GM19238 (cell line): ENCODE results near the gene IGSF8.
A peak's percentile ranks its signal among the peaks of the same experiment; 100 is the strongest.
"Not testable (repeated sequence)": the region's sequence is repeated elsewhere in the genome, so short reads cannot be mapped to it uniquely, and the experiment has no call there.

Source experiments
- DNase-seq: peaks from one replicate; pipeline ENCODE4 v3.0.0; 2011; ENCODE audit warnings: low spot score; ENCODE audit not compliant: insufficient read length

Gene IGSF8

DNA sequence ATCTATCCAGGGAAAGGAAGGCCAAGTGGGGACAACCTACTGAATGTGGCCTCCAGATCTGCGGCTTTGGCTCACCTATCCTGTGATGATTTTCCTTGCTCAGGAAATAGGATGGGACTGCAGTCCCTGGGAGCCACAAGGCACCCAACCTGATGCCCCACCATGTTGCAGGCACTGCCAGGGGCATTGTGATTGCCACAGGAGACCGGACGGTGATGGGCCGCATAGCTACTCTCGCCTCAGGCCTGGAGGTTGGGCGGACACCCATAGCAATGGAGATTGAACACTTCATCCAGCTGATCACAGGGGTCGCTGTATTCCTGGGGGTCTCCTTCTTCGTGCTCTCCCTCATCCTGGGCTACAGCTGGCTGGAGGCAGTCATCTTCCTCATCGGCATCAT, 29.0 kb upstream of the IGSF8 start:
- DNase-seq, result no peak

DNA sequence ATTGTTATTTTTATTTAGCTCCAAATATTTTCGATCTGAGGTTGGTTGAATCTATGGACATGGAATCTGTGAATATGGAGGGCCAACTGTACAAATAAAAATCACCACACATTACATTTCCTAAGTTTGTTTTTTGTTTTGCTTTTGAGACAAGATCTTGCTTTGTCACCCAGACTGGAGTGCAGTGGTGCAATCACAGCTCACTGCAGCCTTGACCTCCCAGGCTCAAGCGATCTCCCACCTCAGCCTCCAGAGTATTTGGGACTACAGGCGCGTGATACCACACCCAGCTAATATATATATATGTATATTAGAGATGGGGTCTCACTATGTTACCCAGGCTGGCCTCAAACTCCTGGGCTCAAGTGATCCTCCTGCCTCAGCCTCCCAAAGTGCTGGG, 27.9 kb upstream of the IGSF8 start:
- DNase-seq, result not testable (repeated sequence)

DNA sequence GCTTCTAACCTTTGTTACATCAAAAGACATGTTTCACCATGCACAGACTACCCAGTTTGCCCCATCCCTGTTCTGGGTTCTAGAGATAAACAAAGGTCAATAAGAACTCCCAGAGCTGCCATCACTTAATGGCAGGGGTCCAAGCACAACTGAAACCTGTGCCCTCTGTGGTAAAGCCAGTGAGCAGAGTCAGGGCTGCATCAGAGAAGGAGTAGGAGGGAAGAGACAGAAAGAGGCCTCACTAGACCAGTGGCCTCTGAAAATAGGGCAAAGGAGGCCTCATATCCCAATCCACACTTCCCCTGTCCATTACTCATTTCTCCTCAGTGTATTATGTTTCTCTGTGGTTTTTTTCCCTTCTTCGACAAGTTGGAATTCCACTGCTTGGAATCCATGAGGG, 27.3 kb upstream of the IGSF8 start:
- DNase-seq, result no peak

DNA sequence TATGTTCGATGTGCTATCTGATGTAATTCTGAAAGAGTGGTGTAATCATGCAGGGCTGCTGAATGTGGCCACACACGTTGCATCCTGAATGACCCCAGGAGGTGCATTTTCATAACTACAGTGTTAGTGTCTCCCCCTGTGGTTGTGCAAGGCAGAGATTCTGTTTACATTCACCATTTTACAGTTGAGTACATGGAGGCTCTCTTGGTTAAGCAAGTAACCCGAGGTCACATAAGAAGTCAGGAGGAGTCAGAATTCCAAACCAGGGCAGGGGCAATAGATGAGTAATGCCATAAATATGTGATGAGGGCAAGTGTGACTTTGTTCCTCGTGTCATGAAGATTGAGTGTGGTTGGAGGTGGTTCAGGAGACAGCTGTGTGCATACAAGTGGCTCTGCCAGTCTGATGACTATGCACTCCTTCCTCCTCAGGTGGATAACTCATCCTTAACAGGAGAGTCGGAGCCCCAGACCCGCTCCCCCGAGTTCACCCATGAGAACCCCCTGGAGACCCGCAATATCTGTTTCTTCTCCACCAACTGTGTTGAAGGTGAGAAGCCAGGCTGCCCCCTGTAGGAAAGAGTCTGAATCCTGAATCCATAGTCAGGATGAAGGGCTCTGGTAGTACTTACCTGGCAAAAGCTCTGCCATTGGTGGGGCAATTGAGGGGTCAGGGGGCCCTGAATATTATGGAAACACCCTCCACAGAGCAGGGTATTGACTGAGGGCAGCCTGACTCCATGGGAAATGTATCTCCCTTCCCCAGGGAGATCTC, 26.5 kb upstream of the IGSF8 start:
- no peak for DNase-seq

DNA sequence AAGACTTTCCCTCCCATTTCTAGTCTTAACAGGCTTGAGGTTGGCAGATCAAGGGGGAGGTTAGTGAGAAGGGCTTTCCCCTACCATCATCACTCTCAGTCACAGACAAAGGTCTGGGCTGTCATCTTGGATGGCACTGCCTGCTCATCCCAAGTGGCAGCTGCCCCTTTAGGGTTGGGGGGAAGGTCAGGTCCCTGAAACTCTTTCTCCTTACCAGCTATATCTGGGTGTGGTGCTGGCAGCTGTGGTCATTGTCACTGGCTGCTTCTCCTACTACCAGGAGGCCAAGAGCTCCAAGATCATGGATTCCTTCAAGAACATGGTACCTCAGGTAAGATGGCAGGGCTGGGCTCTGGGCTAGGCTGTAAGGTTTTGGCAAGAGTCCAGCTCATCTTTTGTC, 25.3 kb upstream of the IGSF8 start:
- no peak for DNase-seq

DNA sequence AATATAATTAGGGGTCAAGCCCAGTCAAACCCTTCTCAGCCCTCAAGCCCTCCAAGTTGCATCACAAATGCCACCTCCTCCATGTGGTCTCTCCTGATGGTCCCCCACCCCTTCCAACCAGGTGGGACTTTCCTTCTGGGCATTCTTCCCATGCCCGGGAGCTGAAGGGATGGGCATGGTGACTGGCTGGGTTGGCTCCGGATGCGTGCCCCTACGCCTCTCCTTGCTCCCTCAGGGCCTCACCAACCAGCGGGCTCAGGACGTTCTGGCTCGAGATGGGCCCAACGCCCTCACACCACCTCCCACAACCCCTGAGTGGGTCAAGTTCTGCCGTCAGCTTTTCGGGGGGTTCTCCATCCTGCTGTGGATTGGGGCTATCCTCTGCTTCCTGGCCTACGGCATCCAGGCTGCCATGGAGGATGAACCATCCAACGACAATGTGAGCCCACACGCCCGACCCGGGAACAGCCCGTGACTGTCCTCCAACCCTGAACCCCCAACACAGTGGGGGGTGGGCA, 24.6 kb upstream of the IGSF8 start:
- DNase-seq, result no peak

DNA sequence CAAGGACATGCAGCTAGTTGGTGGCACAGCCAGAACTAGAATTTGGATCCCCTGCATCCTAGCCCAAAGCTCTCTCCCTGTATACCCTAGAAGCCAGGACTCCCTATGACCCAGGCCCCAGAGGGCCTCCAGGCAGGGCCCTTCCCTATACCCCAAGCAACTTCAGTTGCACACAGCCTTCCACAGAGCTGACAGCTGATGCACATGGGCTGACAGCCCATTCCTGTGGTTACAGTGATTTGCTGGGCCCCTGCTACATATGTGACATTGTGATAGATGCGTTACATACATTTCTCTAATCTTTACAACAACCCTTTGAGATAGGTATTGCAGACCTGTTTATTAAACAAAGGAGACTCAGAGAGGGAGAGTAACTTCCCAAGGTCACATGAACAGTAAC, 23.0 kb upstream of the IGSF8 start:
- no peak for DNase-seq

DNA sequence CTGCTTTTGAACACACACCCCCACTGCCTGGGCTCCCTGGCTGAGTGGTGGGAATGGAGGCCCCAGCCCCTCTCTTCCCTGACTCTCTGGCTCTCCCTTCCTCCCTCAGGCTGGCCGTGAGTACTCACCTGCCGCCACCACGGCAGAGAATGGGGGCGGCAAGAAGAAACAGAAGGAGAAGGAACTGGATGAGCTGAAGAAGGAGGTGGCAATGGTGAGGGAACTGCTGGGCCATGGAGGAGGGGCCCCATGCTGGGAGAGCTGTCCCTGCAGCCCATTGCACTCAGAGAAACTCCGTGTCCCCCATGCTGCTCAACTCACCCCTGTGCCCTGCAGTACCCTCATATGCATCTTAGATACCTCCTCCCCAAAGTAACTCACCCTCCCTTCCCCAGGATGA, 22.4 kb upstream of the IGSF8 start:
- DNase-seq, result no peak

DNA sequence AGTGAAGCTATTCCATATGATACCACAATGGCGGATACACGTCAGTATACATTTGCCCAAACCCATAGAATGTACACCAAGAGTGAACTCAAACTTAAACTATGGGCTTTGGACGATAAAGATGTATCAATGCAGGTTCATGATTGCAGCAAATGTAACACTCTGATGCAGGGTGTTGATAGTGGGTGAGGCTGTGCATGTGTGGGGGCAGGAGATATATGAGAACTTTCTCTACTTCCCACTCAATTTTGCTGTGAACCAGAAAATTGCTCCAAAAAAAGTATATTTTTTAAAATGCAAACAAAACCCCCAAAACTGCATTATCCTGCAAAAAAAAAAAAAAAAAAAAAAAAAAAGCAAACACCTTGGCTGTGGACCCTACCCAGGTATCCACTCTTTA, 20.5 kb upstream of the IGSF8 start:
- DNase-seq, result no peak

DNA sequence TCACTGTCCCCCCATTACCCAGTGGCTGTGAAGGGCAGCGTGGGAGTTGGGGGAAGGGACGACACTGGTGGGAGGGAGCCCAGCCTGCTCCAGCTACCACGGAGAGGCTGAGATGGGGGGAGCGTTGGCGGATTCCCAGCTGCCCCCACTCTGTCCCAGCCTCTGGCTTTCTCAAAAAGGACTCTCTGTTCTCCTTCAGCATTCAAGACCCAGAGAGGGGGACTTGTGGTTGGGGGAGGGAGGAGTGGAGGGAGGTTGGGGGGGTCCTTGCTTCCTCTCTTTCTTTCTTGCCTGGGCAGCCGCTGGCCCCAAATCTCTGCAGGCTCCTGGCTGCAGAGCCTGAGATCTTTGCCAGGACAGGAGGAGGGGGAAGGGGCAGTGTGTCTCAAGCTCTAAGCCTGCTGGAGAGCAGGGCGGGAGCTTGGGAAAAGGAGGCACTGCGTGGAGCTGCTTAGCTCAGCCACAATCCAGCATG, 19.3 kb upstream of the IGSF8 start:
- no peak for DNase-seq

DNA sequence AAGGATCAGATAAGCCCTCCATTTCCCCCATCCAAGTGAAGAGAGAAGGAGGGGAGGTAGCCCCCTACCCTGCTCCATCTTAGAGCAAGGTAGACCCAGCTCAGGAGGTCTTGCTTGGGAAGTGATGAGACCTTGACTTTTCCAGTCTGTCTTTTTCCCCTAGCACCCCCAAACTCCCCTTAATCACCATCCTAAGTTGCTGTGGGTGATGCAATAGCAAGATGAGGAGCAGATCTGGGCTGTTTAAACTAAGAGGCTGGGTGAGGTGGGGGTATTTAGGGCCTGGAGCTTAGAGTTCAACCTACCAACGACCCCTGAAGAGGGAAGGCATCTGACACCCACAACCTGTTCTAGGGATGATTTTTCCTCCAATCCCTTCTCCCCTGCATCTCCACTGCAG, 18.9 kb upstream of the IGSF8 start:
- DNase-seq, result no peak

DNA sequence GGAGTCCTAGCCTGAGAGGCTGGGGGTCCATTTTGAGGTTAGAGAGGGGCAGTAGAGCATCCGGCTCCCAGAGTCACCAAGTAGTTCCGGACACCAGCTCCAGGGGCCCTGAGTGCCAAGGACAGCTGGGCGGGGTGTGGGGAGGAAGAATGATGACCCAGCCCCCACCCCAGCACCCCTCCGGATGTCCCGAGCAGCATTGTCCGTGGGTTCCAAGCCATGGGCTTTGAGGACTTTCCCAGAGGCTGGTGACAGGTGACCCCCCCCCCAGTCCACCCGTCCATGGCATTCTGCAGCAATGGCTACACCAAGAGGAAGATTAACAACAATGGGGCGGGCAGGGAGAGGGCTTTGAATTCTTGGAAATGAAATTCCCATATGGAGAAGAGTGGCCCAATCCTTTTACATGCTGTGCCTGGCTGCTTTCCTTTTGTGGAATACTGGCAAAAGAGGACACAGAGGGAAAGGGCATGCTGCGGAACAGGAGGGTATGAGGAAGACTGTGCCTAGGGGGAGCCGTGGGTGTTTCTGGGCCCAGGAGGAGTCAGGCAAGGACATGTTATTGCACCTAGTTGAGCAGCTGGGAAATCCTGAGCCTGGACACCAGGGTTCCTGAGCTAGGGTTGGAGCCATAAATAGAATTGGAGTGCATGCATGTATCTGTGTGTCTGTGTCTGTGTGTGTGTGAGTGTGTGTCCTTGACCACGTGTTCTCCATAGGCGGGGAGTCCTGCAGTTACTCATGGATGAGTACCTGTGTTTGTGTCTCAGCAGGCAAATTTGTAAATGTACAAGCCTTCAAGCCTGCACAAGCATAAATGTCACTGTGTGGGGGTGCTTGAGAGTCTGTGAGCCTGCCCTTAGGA, 18.1 kb upstream of the IGSF8 start:
- no peak for DNase-seq

DNA sequence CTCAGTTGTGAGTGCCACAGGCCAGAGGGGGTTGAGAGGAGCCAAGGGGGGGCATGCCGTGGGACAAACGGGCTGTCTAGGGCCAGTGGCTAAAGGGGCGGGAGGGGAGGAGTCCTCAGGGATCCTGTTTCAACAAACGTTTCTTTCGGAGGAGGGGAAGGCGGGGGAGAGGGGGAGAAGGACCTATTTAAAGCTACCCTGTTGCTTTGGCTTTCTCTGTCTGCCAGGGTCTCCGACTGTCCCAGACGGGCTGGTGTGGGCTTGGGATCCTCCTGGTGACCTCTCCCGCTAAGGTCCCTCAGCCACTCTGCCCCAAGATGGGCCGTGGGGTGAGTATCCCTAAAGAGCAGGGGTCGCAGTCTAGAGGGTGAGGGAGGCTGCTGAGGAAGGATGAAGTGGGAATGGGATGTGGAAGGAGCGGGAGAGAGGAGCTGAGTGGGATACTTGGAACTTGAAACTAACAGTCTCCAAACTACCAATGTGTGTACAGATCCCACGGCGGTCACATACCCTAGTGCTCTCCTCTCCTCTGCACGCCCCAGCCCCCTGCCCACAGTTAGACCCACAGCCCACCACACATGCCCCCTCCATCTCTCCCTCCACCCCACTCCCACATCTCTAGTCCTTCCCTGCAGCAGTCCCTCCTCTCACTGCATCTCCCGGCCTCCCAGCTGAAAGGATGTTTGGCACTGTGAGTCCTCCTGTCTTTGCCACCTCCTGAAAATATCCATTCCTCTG, 17.3 kb upstream of the IGSF8 start, which contains the start of gene ATP1A2:
Gene ATP1A2, plus strand, starts transcription at position 215 of the 738 bp plus-strand sequence. Its CDS starts 103 bp downstream, at position 318.
- DNase-seq, result no peak

DNA sequence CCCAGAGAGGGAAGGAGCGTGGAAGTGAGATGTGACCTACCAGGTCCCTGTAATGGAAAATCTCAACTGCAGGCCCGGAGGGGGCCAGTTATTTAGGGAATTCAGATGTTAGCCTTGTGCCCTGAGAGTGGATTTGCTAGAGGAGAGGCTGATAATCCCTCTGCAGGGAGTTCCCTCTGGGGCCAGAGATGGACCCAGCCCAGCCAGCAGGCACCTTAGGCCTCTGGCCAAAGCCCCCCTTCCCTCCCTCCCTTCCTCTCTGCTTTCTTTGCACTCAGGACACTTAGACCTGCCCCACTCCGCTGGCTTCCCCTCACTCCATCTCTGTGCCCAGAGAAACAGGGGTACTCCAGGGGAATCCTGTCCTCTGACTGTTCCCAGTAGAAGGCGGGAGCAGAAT, 15.7 kb upstream of the IGSF8 start:
- no peak for DNase-seq

DNA sequence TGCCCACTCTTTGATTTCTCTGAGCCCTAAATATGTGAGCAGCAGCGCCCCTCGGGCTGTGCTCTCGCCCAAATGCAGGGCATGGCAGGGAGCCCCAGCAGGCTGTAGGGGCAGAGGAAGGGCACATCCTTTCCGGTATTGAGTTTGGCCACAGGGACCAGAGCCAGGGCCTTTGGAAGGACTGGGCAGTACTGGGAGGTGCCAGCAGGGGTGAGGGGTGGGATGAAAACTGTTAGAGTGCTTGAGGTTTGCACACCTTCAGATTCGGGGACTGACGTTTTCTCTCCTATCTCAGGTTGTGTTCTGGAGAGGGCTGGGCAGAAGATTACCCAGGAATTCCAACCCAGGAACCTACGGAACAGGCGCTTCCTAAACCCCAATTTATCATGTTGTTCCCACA, 15.0 kb upstream of the IGSF8 start:
- no peak for DNase-seq

DNA sequence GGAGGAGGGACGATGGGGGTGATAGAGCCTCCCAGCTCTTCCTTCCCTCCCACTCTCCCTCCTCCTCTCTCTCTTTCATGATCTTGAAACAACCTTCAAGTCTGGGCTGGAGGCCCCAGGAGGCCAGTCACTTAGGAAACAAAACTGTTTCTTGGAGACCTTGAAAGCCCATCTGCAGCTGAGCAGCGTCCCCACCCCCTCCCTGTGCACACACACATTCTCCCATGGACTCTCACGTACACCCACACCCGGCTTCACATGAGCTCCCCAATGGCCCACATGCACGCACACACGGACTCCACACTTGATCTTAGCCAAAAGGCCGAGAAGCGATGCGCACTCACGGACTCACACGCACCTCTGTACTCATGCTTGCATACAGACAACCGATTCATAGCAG, 13.9 kb upstream of the IGSF8 start:
- no peak for DNase-seq

DNA sequence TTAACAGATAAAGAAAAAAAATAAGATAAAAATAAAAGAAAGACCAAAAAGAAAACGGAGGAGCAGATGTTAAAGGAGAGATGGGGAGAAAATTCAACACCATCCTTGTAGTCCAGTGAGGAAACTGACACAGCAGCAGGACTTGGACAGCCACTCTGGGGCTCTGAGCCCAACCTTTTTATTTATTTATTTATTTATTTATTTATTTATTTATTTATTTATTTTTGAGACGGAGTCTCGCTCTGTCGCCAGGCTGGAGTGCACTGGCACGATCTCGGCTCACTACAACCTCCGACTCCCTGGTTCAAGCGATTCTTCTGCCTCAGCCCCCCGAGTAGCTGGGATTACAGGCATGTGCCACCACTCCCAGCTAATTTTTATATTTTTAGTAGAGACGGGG, 13.0 kb upstream of the IGSF8 start:
- DNase-seq, result not testable (repeated sequence)

DNA sequence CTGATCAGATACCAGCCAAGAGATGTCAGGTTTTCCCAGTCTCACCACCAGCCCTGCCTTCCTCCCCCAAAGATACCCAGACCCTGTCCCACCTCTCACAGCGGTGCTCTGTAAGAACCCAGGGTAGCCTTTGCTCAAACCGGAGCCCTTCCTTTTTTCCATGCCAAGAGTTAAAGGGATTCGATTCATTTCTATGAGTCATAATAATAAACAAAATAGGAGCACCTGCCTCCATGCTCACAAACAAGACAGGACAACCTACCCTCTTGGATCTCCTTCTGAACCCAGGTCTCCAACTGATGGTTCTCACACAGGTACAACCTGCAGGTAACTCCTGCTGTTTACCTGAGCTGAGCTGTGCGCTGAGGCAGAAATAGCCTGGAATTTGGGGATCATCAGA, 11.3 kb upstream of the IGSF8 start:
- DNase-seq, result no peak

DNA sequence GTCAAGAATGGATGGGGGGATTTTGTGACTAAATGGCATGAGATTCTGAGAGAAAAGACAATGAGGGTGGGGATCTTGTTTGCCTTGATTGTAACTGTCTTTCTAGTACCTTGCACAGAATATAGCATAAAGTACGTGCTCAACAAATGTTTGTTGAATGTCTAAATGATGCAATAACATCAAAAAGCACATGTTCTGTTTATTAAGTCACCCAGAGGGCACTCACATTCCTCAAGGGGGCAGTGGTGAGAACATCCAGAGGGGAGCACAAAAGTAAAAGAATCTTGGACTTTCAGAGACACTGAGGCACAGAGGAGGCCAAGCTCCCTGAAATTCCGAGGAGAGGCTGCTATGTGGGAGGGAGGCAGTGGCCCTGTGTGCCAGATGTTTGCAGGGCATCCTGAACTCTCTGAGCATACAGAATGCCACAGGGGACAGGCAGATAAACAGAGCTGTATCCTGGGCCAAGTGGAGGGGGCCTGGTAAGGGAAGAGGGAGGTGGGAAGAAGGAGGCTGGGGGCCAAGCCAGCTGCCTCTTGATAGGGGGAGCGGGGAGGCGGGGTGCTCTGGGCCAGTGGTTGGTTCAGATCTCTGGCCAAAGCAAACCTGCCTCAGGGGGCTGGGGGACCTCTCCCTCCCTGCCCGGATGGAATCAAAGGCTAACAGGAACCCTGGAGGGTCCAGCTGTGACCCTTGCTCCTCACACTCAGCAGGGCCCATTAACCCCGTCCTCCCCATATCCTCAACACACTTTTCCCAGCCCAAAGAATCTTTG, 10.7 kb upstream of the IGSF8 start:
- DNase-seq, result peak; percentile 33

DNA sequence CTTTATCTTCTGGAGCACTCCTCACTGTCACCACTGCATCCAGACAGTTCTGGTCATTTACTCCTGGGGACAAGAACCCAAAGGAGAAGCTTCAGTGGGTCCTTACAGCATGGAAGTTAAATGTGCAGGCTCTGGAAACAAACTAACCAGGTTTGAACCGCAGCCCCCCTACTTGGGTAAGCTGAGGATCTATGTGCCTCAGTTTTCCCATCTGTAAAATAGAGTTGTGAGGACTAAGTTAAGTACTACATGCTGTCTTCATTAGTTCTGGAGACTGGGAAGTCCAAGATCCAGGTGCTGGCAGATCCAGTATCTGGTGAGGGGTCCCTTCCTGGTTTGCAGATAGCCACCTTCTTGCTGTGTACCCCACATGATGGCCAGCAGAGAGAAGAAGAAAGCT, 9.1 kb upstream of the IGSF8 start:
- no peak for DNase-seq

DNA sequence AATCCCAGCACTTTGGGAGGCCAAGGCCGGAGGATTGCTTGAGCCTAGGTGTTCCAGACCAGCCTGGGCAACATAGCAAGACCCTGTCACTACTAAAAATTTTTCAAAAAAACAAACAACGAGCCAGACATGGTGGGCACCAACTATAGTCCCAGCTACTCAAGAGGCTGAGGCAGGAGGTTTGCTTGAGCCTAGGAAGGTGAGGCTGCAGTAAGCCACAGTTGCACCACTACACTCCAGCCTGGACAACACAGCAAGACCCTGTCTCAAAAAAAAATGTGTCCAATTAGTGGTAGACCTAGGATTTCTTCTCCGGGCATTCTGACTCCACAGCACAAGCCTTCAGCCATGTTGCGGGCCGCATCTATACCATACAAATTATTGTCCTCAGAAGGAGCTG, 6.7 kb upstream of the IGSF8 start:
- DNase-seq, result no peak
